HG03196 (cell line): Measurements from ENCODE around the gene INSIG1.

Source experiments
- ATAC-seq: cut with Tn5 transposase; IDR thresholded peaks from one replicate; pipeline ENCODE4 v1.9.1; 2021; ENCODE audit not compliant: unreplicated experiment

INSIG1 gene

DNA sequence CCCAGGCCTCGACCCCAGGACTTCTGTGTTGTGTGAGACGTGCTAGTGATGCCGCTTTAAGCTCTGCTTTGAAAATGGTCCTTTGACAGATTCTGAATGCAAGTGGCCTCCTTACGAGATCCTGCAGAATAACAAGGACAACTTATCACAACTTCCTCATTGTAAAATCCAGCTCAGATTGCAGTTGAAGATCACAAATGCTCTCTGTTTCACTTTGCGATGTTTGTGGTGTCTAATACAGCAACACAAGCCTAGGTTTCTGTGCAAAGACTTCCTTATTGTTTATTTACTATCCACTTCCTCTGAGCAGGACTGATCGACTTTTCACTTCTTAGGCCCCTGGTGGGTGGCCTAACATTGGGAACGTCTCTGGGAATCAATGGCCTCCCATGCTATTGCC lies 31.7 kb upstream of the INSIG1 start:
- no peak for ATAC-seq

- ATAC-seq = no peak
Measured at GRCh38 chr7:155266440-155266839, 31.2 kb upstream of the INSIG1 start.

DNA sequence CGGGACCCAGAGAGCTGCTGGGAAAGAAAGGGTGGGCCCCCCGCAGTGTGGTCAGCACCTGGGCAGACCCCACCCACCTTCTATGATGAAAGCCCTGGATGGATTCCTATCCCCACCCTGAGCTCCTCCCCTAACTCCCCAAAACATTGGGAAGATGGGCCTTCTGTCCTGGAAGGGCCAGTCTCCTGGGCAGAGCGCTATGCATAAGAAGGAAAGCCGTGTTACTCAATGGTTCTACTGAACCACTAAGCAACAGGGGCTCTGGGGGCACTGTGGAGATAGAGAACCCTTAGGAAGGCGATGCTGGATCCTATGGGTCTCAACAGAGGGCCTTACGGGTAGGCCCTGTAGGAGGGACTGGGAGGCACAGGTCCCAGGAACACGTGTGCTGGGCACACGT lies 30.7 kb upstream of the INSIG1 start:
- ATAC-seq = no peak

GRCh38 chr7:155267436-155267835 lies 30.2 kb upstream of the INSIG1 start:
- no peak for ATAC-seq

DNA sequence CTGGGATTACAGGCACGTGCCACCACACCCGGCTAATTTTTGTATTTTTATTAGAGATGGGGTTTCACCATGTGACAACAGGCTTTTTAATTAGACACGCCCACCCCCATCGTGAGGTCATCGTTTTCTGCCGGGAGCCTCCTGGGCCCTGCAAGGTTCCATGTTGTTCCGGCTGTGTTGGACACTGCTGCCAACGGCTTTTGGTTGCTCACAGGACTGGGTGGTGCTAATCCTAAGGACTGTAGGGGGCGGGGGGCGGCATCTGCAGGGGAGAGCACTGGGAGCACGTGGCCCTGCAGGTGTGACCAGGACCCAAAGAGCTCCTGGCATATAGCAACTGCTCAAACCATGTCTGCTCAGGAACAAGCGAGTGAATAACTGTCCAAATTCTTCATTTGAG lies 29.5 kb upstream of the INSIG1 start:
- no peak for ATAC-seq

GRCh38 chr7:155268921-155269650 lies 28.6 kb upstream of the INSIG1 start:
- ATAC-seq = no peak

GRCh38 chr7:155269766-155270585 lies 27.7 kb upstream of the INSIG1 start:
- ATAC-seq = no peak

DNA sequence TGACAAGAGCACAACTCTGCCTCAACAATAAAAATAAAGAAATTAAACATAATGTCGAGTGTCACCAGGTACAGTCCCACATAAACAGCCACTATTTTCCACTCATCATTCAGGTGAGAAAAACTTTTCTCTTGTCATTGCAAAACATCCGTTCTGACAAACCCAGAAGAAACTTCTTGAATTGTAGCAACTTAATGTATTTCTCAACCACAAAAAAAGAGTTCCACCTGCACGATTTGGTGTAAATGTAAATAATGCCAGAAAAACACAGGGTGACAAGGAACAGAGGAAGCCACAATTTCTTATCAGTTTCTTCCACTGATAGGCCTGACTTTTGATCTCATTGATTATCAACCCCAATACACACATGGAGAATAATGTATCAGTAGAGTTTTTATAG lies 26.8 kb upstream of the INSIG1 start:
- no peak for ATAC-seq

DNA sequence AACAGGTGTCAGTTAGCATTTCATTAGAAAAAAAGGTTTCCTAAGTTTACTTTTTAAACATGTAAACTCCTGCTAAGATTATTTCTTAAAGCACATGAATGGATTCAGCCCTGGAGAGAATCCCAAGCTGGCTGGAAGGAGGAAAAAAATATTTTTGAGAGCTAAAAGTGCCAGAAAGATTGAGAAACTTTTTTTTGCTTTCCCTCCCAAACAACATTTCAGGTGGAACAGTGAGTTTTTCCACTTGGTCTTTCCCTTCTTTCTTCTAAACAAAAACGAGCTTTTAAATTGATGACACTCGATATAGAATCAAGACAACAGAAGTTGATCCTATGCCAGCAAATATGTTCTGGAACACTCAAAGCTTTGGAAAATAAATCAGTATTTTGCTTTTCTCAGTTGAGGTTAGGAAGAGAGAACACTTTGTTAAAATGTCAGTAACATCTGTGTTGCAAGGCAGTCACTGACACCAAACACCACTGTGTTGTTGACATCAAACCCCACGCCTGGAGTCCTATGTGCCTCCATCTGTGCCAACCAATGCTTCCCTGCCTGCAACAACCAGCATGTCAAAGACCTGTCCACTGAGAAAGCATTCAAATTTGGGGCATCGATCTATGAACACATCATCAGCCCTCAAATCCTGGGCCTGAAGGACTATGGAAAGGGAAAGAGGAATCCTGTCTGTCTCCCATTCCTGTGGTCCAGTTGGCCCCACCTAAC lies 22.9 kb upstream of the INSIG1 start:
- ATAC-seq = no peak

- no peak for ATAC-seq
Measured at GRCh38 chr7:155276042-155276799, 21.5 kb upstream of the INSIG1 start.

DNA sequence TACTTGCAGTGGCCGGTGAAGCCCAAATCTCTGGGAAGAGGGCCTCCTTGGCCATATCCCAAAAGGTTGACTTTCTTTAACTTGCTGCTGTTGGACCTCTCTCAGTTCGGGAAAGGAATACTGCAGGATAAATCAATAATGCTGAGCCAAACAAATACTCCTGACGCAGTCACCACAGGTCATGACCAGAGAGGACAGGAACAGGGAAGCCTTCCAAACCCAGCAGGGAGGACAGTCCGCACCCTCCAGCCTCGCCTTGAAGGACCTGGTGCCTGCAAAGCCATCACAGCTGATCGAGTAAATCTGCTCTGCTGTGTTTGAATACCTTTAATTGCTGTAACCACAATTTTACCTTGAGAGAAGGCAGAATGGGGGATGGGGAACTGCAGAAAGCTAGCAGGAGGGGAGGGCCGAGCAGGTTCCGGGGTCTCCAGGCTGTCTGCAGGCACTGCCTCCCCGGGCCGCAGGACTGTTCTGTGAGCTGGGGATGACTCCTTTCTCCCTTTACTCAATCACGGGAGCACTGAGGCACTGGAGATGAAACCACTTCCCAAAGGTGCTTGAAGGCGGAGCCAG lies 20.8 kb upstream of the INSIG1 start:
- no peak for ATAC-seq

DNA sequence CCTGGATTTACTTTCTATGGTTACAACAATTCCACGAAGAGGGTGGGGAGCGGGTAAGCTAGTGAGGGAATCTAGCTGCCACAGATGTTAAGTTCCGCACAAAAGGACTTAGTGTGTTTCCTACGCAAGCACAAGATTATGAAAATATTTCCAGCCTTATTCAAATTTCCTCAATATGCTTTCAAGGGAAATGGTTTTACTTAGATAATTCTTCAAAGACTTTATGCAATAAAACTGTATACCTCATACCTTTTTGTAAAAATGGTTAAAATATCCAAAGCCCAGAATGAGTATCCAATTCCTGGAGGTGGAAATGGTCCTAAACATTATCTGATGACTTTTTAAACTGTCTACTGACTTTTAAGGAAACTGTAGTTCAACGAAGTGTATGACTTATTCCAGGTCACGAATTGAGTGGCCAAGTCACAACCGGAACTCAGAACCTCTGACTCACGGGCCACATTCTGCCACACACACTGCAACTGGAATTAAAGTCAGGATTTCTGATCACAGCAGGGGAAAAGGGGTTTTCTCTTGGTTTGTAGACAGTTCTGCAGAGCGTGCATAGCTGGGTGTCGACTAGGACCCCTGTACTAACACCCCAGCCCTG lies 20.2 kb upstream of the INSIG1 start:
- no peak for ATAC-seq

- ATAC-seq = no peak
Measured at GRCh38 chr7:155278921-155279320, 18.8 kb upstream of the INSIG1 start.

DNA sequence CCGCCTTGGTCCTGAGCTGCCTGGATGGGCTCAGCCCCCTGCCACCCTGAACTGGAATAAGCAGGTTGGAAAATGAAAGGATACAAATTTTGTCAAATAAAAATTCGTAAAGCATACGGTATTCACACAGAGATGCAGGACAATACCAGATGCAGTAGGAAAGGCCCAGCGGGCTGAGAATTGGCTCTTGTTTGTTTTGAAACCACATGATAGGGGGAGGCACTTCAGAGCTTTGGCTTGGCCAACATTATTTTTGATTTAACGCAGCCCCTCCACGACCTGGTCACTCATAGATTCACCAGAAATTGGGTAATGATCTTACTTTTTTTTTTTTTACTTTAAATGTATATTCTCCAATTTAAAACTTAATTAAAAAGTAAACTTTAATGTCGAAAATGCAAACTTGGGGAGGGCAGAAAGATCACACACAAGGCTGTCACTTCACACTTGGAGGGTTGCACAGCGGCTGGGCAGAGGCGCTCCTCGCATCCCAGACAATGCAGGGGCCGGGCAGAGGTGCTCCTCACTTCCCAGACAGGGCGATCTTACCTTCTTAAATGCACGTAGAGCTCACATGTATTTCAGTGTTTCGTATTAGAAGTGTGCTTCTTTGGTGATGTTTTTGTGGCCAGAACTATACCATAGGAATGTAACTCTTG lies 17.8 kb upstream of the INSIG1 start:
- no peak for ATAC-seq

DNA sequence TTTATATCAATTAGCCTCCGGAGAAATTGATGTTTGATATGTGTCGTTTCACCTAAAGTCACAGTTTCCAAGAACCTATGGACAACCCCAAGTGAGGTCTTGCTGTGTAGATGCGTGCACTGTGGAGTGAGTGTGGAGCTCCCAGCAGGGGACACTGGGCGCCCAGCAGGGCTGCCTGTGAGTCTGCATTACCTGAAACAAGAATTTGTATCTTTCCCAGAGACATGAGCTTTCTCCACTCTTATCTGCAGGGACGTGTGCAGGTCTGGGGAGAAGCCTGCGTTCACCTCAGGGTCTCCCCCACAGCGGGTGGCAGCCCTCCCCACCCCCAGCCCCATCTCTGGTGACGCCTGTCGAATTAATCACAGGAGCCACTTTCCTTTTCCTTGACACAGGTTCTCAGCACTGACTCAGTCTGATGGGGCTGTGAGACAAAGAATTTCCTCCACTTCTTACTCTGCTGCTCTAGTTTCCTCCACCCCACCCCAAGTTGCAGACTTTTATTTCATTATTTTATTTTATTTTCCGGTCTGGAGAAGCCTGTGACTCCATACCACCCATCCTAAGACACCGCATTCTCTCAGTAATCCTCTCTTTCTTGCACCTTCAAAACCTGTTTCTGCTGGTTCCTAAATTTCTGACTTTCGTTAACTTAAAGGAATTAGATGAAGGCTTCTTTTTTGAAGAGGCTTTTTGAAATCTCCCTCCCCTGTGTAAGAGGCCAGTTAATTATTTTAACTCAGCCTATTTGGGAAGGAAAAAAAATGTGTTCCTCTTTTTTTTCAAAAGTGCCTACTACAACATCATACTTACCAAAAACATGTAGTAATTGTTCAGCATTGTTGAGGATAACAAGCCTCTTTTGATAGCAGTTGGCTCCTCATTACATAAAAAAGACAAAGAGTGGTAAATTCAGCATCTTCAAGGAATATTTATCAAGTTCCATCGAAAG lies 17.0 kb upstream of the INSIG1 start:
- ATAC-seq = no peak

GRCh38 chr7:155281398-155281969 lies 16.2 kb upstream of the INSIG1 start:
- ATAC-seq = no peak

DNA sequence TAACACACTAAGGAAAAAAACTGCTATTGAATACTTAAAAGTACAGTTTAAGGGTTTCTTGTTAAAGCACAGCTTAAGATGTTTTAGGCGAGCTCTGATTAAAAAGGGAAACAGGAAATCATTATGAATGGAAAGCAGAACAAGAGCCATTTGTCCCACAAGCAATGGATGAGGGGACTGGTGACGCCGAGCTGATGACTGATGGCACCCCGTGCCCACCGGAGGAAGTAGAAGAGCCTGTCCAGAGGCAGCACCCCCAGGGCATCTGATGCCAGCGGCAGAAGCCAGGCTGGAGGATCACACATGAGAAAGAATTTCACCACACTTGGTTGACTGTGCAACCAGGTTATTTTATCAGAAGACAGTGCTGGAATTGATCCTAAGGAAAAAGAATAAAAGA lies 15.0 kb upstream of the INSIG1 start:
- no peak for ATAC-seq

DNA sequence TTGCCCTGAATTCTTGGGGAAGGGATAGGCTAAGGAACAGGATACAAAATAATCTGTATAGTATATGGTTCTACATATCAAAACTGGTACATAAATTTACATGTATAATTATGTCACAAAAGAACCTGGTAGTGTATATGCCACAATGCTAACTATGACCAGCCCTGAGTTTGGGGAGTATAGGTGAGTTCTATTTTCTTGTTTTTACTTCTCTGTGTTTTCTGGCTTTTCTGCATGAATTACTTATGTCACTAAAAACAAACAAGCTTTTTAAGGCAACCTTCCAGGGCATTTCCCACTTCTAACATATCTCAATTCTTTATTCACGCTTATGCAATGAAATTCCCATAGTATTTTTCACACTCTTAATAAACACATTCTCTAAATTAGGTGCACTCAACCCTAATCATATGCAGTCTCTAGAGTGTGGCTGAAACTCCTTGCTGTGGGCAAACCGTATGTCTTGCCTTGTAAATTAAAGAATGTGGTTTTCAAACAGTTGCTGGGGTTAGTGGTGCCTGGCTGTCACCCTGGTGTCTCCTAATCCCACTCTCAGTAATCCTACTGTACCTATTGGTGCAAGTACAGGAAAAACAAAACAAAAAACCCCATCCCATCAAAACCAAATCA lies 14.0 kb upstream of the INSIG1 start:
- peak; percentile 76 for ATAC-seq
